Activated T-helper 2 cell treated with anti-CD3 and anti-CD28 coated beads, Interferon-gamma antibody, Interleukin-2, Interleukin-4, amounts not matched to agents 10 μg/mL and 5 μg/mL and 100 μg/mL, durations not matched to agents 14 hours and 24 hours and 36 hours (primary cell): ENCODE data around the gene AJAP1. TPM values are rescaled to one million over a fixed set of nuclear protein-coding genes. Genes with fewer than 3 reads are reported as not detected.

ENCODE experiments used
- DNase-seq: peaks from one replicate; pipeline ENCODE4 v3.0.0; 2021; ENCODE audit warnings: low spot score
- H3K27ac Mint-ChIP-seq: one replicate; pipeline ENCODE4 v1.8.0; 2021; ENCODE audit warnings: mixed read lengths
- H3K27me3 Mint-ChIP-seq: one replicate; pipeline ENCODE4 v1.8.0; 2021; ENCODE audit warnings: low read depth, mixed read lengths
- H3K36me3 Mint-ChIP-seq: one replicate; pipeline ENCODE4 v1.8.0; 2021; ENCODE audit warnings: low read depth, mixed read lengths
- H3K4me1 Mint-ChIP-seq: one replicate; pipeline ENCODE4 v1.8.0; 2021; ENCODE audit warnings: low read depth, mixed read lengths
- H3K4me3 Mint-ChIP-seq: one replicate; pipeline ENCODE4 v1.8.0; 2021; ENCODE audit warnings: low read depth, mild to moderate bottlenecking, moderate library complexity, mixed read lengths
- H3K9me3 Mint-ChIP-seq: one replicate; pipeline ENCODE4 v1.8.0; 2021; ENCODE audit warnings: mixed read lengths
- intact Hi-C: fragments of 100-400 bp; cut with micrococcal nuclease; formaldehyde crosslinking; loops from one replicate; pipeline ENCODE4 v1.15.1; 2023
- total RNA-seq: library from RNA; stranded (reverse); gene quantifications from 2 replicates; pipeline ENCODE4 v1.2.3, GENCODE V29; 2022

AJAP1 gene
- total RNA-seq, 1 donor from 2014 or later: not detected

DNA sequence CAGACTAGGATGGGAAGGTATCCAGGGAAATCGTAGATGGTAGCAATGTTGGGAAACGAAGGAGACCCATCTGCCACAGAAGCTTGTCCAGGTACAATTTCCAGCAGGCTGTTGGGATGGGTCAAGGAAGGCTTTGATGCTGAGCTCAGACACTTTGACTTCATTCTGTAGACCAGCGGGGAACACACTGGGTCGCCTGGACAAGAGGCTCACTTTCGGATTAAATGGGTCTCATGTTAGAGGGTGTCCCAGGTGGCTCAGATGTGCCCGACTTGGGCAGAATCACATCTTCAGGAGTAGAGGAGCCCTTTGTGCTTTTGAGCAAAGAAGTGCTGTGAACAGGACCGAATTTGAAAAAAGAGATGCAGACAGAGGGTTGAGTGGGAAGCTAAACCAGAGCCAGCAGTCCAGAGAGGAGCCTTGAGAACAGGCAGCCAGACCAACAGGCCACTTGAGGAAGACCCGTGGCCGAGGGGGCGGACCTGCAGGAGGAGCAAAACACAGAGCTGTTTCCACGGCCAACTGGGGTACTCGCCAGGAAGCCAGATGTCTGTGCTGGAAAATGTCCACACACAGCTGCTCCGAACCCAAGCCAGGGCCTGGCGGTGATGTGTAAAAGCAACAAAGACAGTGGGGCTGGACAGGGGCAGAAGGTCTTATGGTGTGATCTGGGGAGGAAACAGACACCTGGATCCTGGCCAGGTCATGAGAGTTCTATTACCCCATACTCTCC, 146.9 kb downstream of the AJAP1 start:
- no peaks in the 10 kb centered on the region for H3K36me3 Mint-ChIP-seq
- no peaks in the 10 kb centered on the region for H3K9me3 Mint-ChIP-seq
- H3K27me3 Mint-ChIP-seq: no peaks in the 10 kb centered on the region
- H3K27ac Mint-ChIP-seq: no peak overlapping the region
- no peak for DNase-seq
- H3K4me1 Mint-ChIP-seq: no peaks in the 10 kb centered on the region
- no peak overlapping the region for H3K4me3 Mint-ChIP-seq
- intact Hi-C loops: no loop called here

DNA sequence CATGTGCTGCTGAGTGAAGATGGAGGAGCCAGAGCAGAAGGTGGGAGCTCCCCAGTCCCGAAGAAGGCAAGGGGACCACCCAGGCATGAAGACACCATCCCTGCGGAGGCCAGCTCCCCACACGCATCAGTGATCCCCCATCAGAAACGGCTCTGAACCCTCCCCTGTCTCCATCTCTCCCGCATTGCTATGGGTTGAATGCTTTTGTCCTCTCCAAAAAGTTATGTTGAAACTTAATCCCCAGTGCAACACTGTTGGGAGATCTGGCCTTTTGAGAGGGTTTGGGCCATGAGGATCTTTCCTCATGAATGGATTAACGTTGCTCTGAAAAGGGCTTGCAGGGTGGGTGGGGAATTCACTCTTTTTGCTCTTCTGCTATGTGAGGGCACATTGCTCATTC, 147.6 kb downstream of the AJAP1 start:
- Mint-ChIP-seq H3K36me3 (no peaks in the 10 kb centered on the region), H3K9me3 (no peaks in the 10 kb centered on the region), H3K4me3 (no peak overlapping the region), H3K4me1 (no peaks in the 10 kb centered on the region), H3K27ac (no peak overlapping the region), H3K27me3 (no peaks in the 10 kb centered on the region)
- intact Hi-C loops: no loop called here
- DNase-seq: no peak

DNA sequence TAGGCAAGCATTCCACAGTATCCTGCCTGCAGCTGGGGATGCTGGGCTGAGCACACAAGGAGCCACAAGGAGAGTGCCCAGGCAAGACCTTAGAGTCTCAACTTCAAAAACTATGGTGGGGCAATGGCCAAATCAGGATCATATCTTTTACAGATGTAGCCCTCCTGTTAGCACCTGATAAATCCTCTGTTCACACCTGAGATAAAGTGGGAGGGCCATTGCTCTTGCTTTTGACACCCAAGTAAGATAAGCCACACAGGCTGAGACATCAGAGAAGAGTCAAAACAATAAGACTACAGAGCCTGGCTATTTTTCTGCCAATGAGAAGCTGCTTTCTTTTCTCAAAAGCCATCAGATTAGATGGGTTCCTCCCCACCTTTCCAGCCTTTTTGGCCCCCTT, 148.9 kb downstream of the AJAP1 start:
- H3K9me3 Mint-ChIP-seq: no peaks in the 10 kb centered on the region
- intact Hi-C loops: no loop called here
- H3K27ac Mint-ChIP-seq: no peak overlapping the region
- no peak overlapping the region for H3K4me3 Mint-ChIP-seq
- no peaks in the 10 kb centered on the region for H3K4me1 Mint-ChIP-seq
- H3K27me3 Mint-ChIP-seq: no peaks in the 10 kb centered on the region
- DNase-seq: no peak
- H3K36me3 Mint-ChIP-seq: no peaks in the 10 kb centered on the region

DNA sequence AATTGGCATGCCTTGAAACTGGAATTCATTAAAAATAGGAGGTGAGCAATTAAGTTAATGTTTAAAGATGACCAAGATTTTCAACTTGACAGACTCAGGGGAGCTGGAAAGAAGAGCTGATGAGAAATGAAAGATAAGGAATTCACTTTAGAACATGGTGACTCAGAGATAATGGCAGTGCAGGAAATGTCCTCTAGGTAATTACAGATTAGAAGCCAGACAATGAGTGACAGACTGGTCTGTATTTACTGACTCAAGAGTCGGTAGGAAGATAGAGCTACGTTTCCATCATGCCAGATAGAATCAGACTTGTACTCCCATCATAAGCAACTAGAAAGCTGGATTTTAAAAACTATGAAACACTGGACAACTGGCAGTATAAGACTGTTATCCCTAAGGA, 151.6 kb downstream of the AJAP1 start:
- H3K27me3 Mint-ChIP-seq: no peaks in the 10 kb centered on the region
- no peaks in the 10 kb centered on the region for H3K36me3 Mint-ChIP-seq
- no peaks in the 10 kb centered on the region for H3K4me1 Mint-ChIP-seq
- no peak overlapping the region for H3K27ac Mint-ChIP-seq
- intact Hi-C loops: no loop called here
- H3K9me3 Mint-ChIP-seq: no peaks in the 10 kb centered on the region
- no peak for DNase-seq
- no peak overlapping the region for H3K4me3 Mint-ChIP-seq

DNA sequence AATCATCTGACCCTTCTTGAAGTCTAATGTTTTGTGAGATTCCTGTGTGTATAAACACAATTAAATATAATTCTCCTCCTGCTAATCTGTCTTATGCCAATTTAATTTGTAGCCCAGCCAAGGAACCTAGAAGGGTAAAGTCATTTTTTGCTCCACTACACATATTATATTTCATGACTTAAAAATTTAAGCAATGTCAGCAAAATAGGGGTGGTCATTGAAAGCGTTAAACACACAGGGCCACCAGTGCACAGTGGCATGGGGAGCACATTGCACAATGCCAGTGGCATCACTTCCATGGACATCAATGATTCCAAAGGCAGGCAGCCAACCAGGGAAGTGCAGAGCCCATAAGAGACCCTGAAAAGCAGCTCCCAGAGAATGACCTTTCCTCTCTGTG, 166.1 kb downstream of the AJAP1 start:
- no peak overlapping the region for H3K27ac Mint-ChIP-seq
- intact Hi-C loops: no loop called here
- H3K4me3 Mint-ChIP-seq: no peak overlapping the region
- H3K36me3 Mint-ChIP-seq: no peaks in the 10 kb centered on the region
- H3K27me3 Mint-ChIP-seq: no peaks in the 10 kb centered on the region
- H3K4me1 Mint-ChIP-seq: no peaks in the 10 kb centered on the region
- no peaks in the 10 kb centered on the region for H3K9me3 Mint-ChIP-seq
- no peak for DNase-seq

DNA sequence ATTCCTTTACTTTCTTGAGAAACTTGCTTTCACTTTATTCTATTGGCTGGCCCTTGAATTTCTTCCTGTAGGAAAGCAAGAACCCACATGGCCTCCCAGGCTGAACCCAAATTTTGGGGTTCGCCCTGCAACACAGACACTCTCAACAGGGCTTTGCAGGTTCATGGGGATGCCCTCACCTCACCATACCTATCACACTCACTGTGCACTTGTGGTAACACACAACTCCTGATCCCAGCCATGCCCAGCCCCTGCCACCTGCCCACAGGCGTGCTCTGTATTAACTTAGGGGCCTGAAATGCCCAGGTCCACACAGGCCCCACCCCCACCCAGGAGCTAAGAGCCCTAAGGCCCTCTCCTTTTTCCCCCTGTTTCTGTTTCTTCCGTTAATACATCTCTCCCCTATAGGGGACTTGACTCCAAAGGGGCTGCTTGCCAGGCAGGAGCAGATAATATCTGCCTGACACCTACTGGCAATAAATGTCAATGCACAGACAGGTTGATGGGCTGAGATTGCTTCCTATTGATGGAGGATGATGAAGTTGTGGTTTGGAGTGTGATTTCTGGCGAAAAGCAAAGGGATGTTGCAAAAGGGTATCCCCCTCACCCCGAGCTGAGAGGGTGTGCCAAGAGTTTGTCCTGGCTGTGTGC, 171.5 kb downstream of the AJAP1 start:
- intact Hi-C loops: no loop called here
- no peaks in the 10 kb centered on the region for H3K27me3 Mint-ChIP-seq
- H3K36me3 Mint-ChIP-seq: no peaks in the 10 kb centered on the region
- no peaks in the 10 kb centered on the region for H3K9me3 Mint-ChIP-seq
- H3K4me1 Mint-ChIP-seq: no peaks in the 10 kb centered on the region
- DNase-seq: no peak
- no peak overlapping the region for H3K27ac Mint-ChIP-seq
- no peak overlapping the region for H3K4me3 Mint-ChIP-seq

DNA sequence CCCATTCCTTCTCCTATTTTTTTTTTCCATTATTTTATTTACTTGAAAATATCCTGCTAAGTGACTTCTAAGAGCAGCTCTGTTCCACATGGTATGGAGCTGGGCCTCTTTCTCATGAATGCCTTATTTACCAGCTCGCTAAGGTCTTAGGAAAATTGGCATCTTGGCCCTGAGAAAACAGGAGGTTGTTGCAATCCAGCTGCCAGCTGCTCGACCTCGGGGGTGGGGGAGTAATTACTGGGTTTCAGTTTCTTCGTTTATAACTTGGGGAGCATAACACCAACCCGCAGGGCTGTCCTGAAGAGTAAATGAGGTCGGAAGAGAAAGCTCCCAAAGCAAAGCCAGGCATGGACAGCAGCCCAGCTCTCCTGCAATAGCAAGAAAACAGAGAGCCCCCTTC, 176.3 kb downstream of the AJAP1 start:
- H3K27ac Mint-ChIP-seq: no peak overlapping the region
- H3K27me3 Mint-ChIP-seq: no peaks in the 10 kb centered on the region
- H3K9me3 Mint-ChIP-seq: no peaks in the 10 kb centered on the region
- no peaks in the 10 kb centered on the region for H3K36me3 Mint-ChIP-seq
- no peak overlapping the region for H3K4me3 Mint-ChIP-seq
- H3K4me1 Mint-ChIP-seq: no peaks in the 10 kb centered on the region
- intact Hi-C loops: no loop called here
- DNase-seq: no peak

DNA sequence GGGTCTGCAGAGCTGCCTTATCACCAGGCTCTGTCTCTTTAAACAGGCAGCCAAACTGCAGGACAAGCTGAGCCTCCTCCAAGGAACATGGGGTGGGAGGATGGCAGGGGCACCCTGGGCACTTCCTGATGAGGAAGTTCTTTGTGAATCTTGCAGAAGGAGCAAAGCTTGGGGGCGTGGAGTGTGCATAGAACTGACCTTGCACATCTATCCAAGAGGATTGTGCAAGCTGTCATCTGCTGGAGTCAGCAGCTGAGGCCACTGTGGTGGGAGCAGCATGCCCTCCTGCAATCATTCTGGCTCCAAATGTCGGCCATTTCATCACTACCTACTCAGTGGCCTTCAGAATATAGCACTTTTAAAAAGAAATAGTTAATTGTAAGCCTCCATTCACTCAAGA, 182.2 kb downstream of the AJAP1 start:
- Mint-ChIP-seq H3K27me3 (no peaks in the 10 kb centered on the region), H3K9me3 (no peaks in the 10 kb centered on the region), H3K36me3 (no peaks in the 10 kb centered on the region), H3K4me3 (no peak overlapping the region), H3K4me1 (no peaks in the 10 kb centered on the region), H3K27ac (no peak overlapping the region)
- no peak for DNase-seq
- intact Hi-C loops: no loop called here

DNA sequence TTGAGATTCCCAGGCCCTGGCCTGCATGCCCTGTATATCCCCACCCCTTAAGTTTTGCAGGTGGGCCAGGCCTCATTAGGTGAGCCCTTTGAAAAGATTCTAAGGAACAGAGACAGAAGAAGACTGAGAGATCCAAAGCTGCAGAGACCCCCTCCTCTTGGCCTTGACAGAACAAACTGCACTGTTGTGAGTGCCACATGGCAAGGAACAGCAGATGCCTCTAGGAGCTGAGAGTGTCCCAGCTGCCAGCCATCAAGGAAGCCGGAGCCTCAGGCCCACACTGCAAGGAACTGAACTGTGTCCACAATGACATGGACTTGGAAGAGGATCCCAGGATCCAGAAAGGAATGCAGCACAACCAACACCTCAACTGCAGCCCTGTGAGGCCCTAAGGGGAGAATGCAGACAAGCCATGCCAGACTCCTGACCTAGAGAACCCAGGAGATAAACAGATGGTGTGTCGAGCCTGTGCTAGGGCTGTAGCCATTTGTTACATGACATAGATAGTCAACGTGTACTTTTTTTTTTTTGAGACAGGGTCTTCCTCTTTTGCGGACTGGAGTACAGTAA, 182.7 kb downstream of the AJAP1 start:
- DNase-seq: no peak
- Mint-ChIP-seq H3K4me1 (no peaks in the 10 kb centered on the region), H3K4me3 (no peak overlapping the region), H3K9me3 (no peaks in the 10 kb centered on the region), H3K27ac (no peak overlapping the region), H3K36me3 (no peaks in the 10 kb centered on the region), H3K27me3 (no peaks in the 10 kb centered on the region)
- intact Hi-C loops: no loop called here

DNA sequence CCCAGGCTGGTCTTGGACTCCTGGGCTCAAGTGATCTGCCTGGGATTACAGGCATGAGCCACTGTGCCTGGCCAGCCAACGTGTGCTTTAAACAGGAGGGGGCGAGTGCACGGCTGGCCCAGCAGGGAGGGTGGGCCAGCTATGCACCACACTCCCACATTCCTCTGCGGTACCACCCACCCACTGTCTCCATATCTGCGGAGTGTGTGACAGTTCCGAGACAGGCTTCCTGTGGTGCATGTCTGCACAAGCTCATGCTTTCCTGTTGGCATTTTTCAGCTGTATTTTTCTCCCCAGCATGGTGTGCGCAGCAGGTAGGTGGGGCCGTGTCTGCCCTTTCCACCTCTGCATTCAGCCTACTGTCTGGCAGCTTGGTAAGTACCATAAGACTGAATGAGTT, 183.3 kb downstream of the AJAP1 start:
- no peaks in the 10 kb centered on the region for H3K4me1 Mint-ChIP-seq
- H3K9me3 Mint-ChIP-seq: no peaks in the 10 kb centered on the region
- intact Hi-C loops: no loop called here
- no peak for DNase-seq
- no peak overlapping the region for H3K4me3 Mint-ChIP-seq
- no peaks in the 10 kb centered on the region for H3K27me3 Mint-ChIP-seq
- H3K27ac Mint-ChIP-seq: no peak overlapping the region
- H3K36me3 Mint-ChIP-seq: no peaks in the 10 kb centered on the region

DNA sequence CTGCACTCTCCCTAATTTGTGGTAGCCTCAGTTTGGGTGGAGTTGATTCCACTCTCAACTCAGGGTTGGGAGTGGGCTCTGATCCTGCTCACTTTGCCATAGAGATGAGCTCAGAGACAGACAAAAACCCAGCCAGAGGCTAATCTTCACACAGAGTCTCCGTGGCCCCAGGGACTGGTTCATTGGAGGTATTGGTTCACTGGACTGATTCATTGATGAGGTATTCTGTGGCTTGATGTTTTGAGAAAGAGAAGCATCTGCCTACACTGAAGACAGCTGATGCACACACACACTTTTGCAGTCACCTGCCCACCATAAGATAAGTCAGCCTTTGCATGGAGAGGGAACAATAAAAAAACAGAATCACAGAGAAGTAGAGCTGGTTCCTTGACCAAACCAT, 183.8 kb downstream of the AJAP1 start:
- no peaks in the 10 kb centered on the region for H3K4me1 Mint-ChIP-seq
- H3K4me3 Mint-ChIP-seq: no peak overlapping the region
- intact Hi-C loops: no loop called here
- no peaks in the 10 kb centered on the region for H3K36me3 Mint-ChIP-seq
- H3K27me3 Mint-ChIP-seq: no peaks in the 10 kb centered on the region
- DNase-seq: no peak
- H3K27ac Mint-ChIP-seq: no peak overlapping the region
- H3K9me3 Mint-ChIP-seq: no peaks in the 10 kb centered on the region
